ENCODE data around the gene SNAP29.
"Not testable (repeated sequence)": the region's sequence is repeated elsewhere in the genome, so short reads cannot be mapped to it uniquely, and the experiment has no call there.

DNA sequence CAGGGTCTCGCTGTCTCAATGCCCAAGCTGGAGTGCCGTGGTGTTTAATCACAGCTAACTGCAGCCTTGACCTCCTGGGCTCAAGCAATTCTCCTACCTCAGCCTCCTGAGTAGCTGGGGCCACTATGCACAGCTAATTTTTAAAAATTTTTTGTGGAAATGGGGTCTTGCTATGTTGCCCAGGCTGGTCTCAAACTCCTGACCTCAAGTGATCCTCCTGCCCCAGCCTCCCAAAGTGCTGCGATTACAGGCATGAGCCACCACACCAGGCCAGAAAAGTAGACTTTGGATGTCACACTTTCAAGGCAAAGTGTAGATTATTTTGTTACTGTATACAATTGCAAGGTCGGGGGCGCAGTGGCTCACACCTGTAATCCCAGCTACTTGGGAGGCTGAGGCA is 49.9 kb downstream of the SNAP29 start:
- TF ChIP-seq, protein P1, sequence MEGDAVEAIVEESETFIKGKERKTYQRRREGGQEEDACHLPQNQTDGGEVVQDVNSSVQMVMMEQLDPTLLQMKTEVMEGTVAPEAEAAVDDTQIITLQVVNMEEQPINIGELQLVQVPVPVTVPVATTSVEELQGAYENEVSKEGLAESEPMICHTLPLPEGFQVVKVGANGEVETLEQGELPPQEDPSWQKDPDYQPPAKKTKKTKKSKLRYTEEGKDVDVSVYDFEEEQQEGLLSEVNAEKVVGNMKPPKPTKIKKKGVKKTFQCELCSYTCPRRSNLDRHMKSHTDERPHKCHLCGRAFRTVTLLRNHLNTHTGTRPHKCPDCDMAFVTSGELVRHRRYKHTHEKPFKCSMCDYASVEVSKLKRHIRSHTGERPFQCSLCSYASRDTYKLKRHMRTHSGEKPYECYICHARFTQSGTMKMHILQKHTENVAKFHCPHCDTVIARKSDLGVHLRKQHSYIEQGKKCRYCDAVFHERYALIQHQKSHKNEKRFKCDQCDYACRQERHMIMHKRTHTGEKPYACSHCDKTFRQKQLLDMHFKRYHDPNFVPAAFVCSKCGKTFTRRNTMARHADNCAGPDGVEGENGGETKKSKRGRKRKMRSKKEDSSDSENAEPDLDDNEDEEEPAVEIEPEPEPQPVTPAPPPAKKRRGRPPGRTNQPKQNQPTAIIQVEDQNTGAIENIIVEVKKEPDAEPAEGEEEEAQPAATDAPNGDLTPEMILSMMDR (conservative IDR thresholded peaks at IDR 0.05), result not testable (repeated sequence)
- not testable (repeated sequence) for TF ChIP-seq EZH2 (IDR thresholded peaks at IDR 0.05; ENCODE audit: low read depth)

All from PC-9 (cell line).